Type B pancreatic cell (in vitro differentiated cells): ENCODE results near the gene SERPINB3. TPM values are rescaled to one million over a fixed set of nuclear protein-coding genes. Genes with fewer than 3 reads are reported as not detected.
A peak's percentile ranks its signal among the peaks of the same experiment; 100 is the strongest.

ENCODE experiments used
- DNase-seq: peaks from one replicate; pipeline ENCODE4 v3.0.0; 2021; ENCODE audit warnings: mixed read lengths; ENCODE audit not compliant: unreplicated experiment; ENCODE audit errors: extremely low spot score
- H3K27ac Mint-ChIP-seq: 2 replicates; pipeline ENCODE4 v1.8.0; 2021; ENCODE audit warnings: mild to moderate bottlenecking, mixed read lengths
- H3K27me3 Mint-ChIP-seq: 2 replicates; pipeline ENCODE4 v1.8.0; 2021; ENCODE audit warnings: mixed read lengths
- H3K36me3 Mint-ChIP-seq: 2 replicates; pipeline ENCODE4 v1.8.0; 2021; ENCODE audit warnings: mixed read lengths
- H3K4me1 Mint-ChIP-seq: one replicate; pipeline ENCODE4 v1.8.0; 2021; ENCODE audit warnings: mixed read lengths; ENCODE audit not compliant: unreplicated experiment
- H3K4me3 Mint-ChIP-seq: 2 replicates; pipeline ENCODE4 v1.8.0; 2021; ENCODE audit warnings: mild to moderate bottlenecking, mixed read lengths
- H3K9me3 Mint-ChIP-seq: 2 replicates; pipeline ENCODE4 v1.8.0; 2021; ENCODE audit warnings: mixed read lengths
- total RNA-seq: library from RNA; stranded (reverse); gene quantifications from 2 replicates; pipeline ENCODE4 v1.2.1, GENCODE V29; 2021; ENCODE audit warnings: low replicate concordance
- TF ChIP-seq, protein P1 (sequence below): fragments of 200-600 bp; sonication (generic); conservative IDR thresholded peaks from 2 replicates; pipeline ENCODE4 v1.5.0; 2021; ENCODE audit warnings: antibody characterized with exemption, mild to moderate bottlenecking

The SERPINB3 gene
- total RNA-seq, 1 donor from 2014 or later = 0.94 TPM

DNA sequence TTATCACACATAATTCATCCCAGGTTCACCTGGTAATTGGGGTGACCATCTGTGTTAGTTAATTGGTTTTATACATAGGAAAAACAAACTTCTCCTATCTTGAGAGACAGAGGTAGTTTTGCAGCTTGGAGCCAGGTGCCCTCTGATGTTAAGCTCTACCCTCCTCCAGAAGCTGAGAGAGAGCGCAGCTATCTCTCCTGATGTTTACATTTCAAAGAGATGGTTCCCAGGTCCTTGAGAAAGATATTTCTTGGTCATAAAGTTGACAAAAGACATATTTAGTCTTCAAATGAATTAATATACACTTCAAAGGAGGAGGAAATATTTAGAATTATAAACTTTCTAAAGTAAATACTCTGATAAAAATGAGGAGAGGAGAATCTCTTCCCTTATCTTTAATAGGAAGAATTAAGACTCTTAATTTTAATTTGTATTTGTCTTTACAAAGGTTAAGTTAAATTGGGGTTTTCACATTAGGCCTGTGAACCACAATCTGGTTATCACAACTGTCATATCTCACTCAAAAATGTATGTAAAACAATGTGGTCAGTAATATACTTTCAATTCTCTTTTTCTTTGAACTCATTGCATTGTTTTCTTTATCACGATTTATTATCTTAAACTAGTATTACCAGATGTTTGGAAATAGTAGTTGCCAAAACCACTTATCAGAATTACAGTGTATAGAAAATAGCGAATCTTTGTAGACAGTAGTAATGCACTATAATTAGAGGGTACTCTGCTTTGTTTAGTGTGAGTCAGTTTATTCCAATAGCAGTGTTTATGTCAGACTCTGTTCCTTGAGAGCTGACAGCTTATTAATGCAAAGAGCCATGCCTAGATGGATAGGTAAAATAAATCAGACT is 44.4 kb downstream of the SERPINB3 start:
- no peak overlapping the region for H3K4me3 Mint-ChIP-seq
- no peaks in the 10 kb centered on the region for H3K27me3 Mint-ChIP-seq
- H3K27ac Mint-ChIP-seq = peak overlapping the region; percentile 1
- no peaks in the 10 kb centered on the region for H3K36me3 Mint-ChIP-seq
- H3K9me3 Mint-ChIP-seq = peaks cover 7% of the 10 kb centered on the region
- DNase-seq = no peak
- no peaks in the 10 kb centered on the region for H3K4me1 Mint-ChIP-seq
- TF ChIP-seq, protein P1, sequence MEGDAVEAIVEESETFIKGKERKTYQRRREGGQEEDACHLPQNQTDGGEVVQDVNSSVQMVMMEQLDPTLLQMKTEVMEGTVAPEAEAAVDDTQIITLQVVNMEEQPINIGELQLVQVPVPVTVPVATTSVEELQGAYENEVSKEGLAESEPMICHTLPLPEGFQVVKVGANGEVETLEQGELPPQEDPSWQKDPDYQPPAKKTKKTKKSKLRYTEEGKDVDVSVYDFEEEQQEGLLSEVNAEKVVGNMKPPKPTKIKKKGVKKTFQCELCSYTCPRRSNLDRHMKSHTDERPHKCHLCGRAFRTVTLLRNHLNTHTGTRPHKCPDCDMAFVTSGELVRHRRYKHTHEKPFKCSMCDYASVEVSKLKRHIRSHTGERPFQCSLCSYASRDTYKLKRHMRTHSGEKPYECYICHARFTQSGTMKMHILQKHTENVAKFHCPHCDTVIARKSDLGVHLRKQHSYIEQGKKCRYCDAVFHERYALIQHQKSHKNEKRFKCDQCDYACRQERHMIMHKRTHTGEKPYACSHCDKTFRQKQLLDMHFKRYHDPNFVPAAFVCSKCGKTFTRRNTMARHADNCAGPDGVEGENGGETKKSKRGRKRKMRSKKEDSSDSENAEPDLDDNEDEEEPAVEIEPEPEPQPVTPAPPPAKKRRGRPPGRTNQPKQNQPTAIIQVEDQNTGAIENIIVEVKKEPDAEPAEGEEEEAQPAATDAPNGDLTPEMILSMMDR = no peak

DNA sequence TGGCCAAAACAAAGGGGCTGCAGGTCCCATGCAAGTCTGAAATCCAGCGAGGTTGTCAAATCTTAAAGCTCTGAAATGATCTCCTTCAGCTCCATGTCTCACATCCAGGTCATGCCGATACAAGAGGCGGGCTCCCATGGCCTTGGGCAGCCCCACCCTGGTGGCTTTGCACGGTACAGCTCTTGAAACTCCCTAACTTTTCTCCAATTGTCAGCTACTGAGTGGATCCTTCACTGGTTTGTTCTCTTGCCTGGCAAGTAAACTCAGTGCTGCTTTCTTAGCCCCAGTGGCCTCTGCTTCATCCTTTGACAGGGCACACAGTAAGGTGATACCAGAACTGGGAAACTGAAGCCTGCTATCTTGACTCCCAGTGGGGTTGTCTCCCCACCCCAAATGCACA is 48.3 kb downstream of the SERPINB3 start:
- Mint-ChIP-seq H3K4me1 (no peaks in the 10 kb centered on the region), H3K27ac (no peak overlapping the region), H3K9me3 (no peaks in the 10 kb centered on the region), H3K36me3 (no peaks in the 10 kb centered on the region), H3K4me3 (no peak overlapping the region), H3K27me3 (no peaks in the 10 kb centered on the region)
- TF ChIP-seq, protein P1 = no peak
- DNase-seq = no peak

DNA sequence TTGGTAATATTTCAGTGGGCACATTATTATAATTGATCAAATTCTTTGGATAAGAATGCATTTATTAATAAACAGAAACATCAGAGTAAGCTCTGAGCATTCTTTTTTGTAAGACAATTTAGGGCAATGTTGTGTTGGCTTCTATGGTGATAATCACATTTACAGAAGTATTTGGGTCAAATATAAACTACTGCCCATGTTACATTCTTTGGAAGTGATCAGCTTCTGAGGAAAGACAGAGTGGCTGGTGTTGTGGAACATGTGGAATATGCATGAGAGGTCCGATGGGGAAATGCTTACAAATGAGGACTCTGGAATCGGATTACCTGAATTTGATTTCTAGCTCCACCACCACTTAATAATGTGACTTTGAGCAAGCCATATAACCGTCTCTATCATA is 55.2 kb downstream of the SERPINB3 start:
- Mint-ChIP-seq H3K36me3 (no peaks in the 10 kb centered on the region), H3K27me3 (no peaks in the 10 kb centered on the region), H3K9me3 (no peaks in the 10 kb centered on the region), H3K27ac (no peak overlapping the region), H3K4me1 (no peaks in the 10 kb centered on the region), H3K4me3 (no peak overlapping the region)
- DNase-seq = no peak
- TF ChIP-seq, protein P1 = no peak

Other genes with a start within 250 kb of the SERPINB3 start
- gene VPS4B, start 239.4 kb downstream of the SERPINB3 start, total RNA-seq = 57.2 and 119 TPM in 2 replicates
- 1.4 and 7.5 TPM in 2 replicates for gene SERPINB5, start 184.9 kb downstream of the SERPINB3 start, total RNA-seq
- 15.5 and 22.3 TPM in 2 replicates for gene SERPINB12, start 119.5 kb downstream of the SERPINB3 start, total RNA-seq
- 3.7 and 5.9 TPM in 2 replicates for gene SERPINB13, start 74.5 kb downstream of the SERPINB3 start, total RNA-seq
- 0.17 TPM in 1 of 2 replicates, not detected in the other for gene SERPINB4, start 17.6 kb downstream of the SERPINB3 start, total RNA-seq
- gene SERPINB11, start 41.1 kb upstream of the SERPINB3 start, total RNA-seq = 1.3 and 1.4 TPM in 2 replicates
- gene SERPINB7, start 113.5 kb upstream of the SERPINB3 start, total RNA-seq = 15.2 and 78.2 TPM in 2 replicates
- gene SERPINB2, start 225.8 kb upstream of the SERPINB3 start, total RNA-seq = 45.2 and 121 TPM in 2 replicates
- not detected in 2 replicates for gene SERPINB10, start 246.1 kb upstream of the SERPINB3 start, total RNA-seq